CD4-positive, alpha-beta T cell treated with Interleukin-15 for 4 hours (primary cell): ENCODE data around the gene MYRF.

Source experiments
- DNase-seq: peaks from one replicate; pipeline ENCODE4 v3.0.0-alpha.2; 2020; ENCODE audit warnings: low spot score

Gene MYRF

GRCh38 chr11:61760946-61761345 lies 8.5 kb downstream of the MYRF start:
- DNase-seq, result no peak

- DNase-seq, result no peak
Observed at GRCh38 chr11:61761440-61762222, 9.2 kb downstream of the MYRF start.

GRCh38 chr11:61762223-61762615 lies 9.8 kb downstream of the MYRF start:
- no peak for DNase-seq

- DNase-seq, result no peak
Observed at GRCh38 chr11:61762798-61763197, 10.4 kb downstream of the MYRF start.

- DNase-seq, result no peak
Observed at GRCh38 chr11:61763930-61764605, 11.6 kb downstream of the MYRF start.

GRCh38 chr11:61764606-61765260 lies 12.3 kb downstream of the MYRF start:
- no peak for DNase-seq

- no peak for DNase-seq
Observed at GRCh38 chr11:61765550-61766253, 13.3 kb downstream of the MYRF start.

GRCh38 chr11:61766353-61766841 lies 14.0 kb downstream of the MYRF start:
- DNase-seq, result no peak

GRCh38 chr11:61768376-61769076 lies 16.1 kb downstream of the MYRF start:
- no peak for DNase-seq

GRCh38 chr11:61769169-61769920 lies 16.9 kb downstream of the MYRF start:
- DNase-seq, result no peak

- no peak for DNase-seq
Observed at GRCh38 chr11:61769946-61770683, 17.7 kb downstream of the MYRF start.

- DNase-seq, result no peak
Observed at GRCh38 chr11:61771195-61771894, 18.9 kb downstream of the MYRF start.

GRCh38 chr11:61771985-61772455 lies 19.6 kb downstream of the MYRF start:
- no peak for DNase-seq

- no peak for DNase-seq
Observed at GRCh38 chr11:61773356-61773755, 20.9 kb downstream of the MYRF start.

GRCh38 chr11:61773809-61774208 lies 21.4 kb downstream of the MYRF start:
- no peak for DNase-seq

- no peak for DNase-seq
Observed at GRCh38 chr11:61774411-61774810, 22.0 kb downstream of the MYRF start.

GRCh38 chr11:61775106-61775505 lies 22.7 kb downstream of the MYRF start:
- no peak for DNase-seq

GRCh38 chr11:61775606-61776554 lies 23.4 kb downstream of the MYRF start:
- DNase-seq, result peak; percentile 7
